ENCODE data around the gene BIK. TPM values are rescaled to one million over a fixed set of nuclear protein-coding genes. Genes with fewer than 3 reads are reported as not detected.

BIK gene
- total RNA-seq, 1 experiment from 2014 or later = 3.2 TPM

DNA sequence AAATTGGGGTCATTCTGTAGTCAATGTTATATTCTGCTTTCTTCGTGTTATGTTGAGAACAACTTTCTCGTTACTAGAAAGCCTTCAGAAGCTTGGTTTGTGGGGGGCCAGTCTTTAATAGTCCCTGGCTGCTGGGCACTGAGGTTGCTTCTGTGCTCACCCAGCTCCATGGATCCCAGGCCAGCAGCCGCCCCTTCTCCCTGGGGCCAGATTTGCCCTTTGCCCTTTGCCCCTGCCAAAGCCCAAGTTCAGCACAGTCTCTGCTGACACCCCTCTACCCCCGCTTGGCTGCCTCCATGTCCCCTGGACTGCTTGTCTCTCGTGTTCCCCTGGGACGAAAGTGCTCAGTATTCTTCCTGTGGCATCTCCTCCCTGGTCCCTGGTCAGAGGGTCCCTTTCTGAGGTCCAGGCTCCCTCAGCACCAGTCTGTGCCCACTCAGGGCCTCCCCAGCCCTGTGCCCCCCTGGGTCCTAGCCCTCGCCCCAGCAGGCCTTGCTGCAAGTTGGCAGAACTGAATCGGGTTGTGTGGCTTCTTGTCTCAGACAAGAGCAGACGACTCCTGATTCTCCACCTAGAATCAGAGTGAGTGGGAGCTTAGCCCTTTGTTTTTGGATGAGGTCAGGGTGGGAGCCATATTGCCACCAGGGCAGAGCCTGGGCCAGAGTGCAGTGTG lies 47.5 kb downstream of the BIK start:
- CTCF ChIA-PET = interaction anchor here (1.0 to 2.1 kb wide), 2 partner anchors 29 to 70 kb away, joined by 3 to 6 read pairs; partner anchors contain the start of gene TTLL12
- no peaks in the 10 kb centered on the region for H3K36me3 Mint-ChIP-seq
- ATAC-seq (no peak), DNase-seq (ENCODE audit: low spot score) (no peak)
- peaks cover 1% of the 10 kb centered on the region; the same call in 1 of the 2 replicates for H3K27me3 Mint-ChIP-seq (ENCODE audit: low read depth)
- H3K4me1 Mint-ChIP-seq = peaks cover 1% of the 10 kb centered on the region
- POLR2A ChIA-PET = interaction anchor here (0.8 kb wide), 1 partner anchor 37 kb away, joined by 3 read pairs; no protein-coding TSS in a partner anchor
- H3K9me3 Mint-ChIP-seq = no peaks in the 10 kb centered on the region
- TF ChIP-seq MAX (CRISPR knock-in tag; IDR thresholded peaks at IDR 0.05) (no peak), EMX1 (CRISPR knock-in tag; IDR thresholded peaks at IDR 0.05) (no peak), RORB (CRISPR knock-in tag; IDR thresholded peaks at IDR 0.05) (no peak), ZNF416 (CRISPR knock-in tag; IDR thresholded peaks at IDR 0.05) (no peak), ZNF232 (CRISPR knock-in tag; IDR thresholded peaks at IDR 0.05) (no peak), ZNF281 (CRISPR knock-in tag; IDR thresholded peaks at IDR 0.05) (no peak), SMAD4 (CRISPR knock-in tag; IDR thresholded peaks at IDR 0.05) (no peak), GRHL2 (CRISPR knock-in tag; IDR thresholded peaks at IDR 0.05; ENCODE audit: insufficient replicate concordance, severe bottlenecking) (no peak), JUN (CRISPR knock-in tag; IDR thresholded peaks at IDR 0.05) (no peak), ZNF423 (CRISPR knock-in tag; IDR thresholded peaks at IDR 0.05) (no peak)
- TF ChIP-seq, protein P1, sequence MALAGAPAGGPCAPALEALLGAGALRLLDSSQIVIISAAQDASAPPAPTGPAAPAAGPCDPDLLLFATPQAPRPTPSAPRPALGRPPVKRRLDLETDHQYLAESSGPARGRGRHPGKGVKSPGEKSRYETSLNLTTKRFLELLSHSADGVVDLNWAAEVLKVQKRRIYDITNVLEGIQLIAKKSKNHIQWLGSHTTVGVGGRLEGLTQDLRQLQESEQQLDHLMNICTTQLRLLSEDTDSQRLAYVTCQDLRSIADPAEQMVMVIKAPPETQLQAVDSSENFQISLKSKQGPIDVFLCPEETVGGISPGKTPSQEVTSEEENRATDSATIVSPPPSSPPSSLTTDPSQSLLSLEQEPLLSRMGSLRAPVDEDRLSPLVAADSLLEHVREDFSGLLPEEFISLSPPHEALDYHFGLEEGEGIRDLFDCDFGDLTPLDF (CRISPR knock-in tag; IDR thresholded peaks at IDR 0.05) = no peak
- TF ChIP-seq, protein P2, sequence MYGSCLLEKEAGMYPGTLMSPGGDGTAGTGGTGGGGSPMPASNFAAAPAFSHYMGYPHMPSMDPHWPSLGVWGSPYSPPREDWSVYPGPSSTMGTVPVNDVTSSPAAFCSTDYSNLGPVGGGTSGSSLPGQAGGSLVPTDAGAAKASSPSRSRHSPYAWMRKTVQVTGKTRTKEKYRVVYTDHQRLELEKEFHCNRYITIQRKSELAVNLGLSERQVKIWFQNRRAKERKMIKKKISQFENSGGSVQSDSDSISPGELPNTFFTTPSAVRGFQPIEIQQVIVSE (CRISPR knock-in tag; IDR thresholded peaks at IDR 0.05; ENCODE audit: borderline replicate concordance) = no peak
- H3K4me3 Mint-ChIP-seq = no peak overlapping the region
- peak overlapping the region; percentile 87; the same call in 1 of the 2 replicates for H3K27ac Mint-ChIP-seq

DNA sequence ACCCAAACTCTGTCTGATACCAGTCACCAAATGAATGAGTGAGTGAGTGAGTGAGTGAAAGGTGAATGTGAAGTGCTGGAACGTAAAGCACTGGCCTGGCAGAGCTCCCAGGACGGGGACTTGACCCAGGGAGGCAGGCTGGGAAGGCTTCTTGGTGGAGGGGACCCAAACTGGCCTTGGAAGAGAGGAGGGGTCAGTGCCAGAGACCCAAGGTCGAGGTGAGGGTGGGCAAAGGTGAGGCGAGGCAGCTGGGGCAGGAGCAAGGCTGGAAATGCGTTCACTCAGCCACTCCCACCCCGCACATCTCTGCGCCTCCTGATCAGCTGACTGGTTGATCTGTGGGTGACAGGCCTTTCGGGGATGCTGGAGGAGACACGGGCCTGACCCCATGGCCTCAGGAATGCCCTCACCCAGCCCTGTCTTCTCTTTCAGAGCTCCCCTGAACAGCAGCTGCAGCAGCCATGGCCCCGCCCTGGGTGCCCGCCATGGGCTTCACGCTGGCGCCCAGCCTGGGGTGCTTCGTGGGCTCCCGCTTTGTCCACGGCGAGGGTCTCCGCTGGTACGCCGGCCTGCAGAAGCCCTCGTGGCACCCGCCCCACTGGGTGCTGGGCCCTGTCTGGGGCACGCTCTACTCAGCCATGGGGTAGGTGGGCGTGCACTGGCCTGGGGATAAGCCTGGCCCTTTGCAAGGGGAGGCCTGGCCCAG lies 48.4 kb downstream of the BIK start:
- DNase-seq (ENCODE audit: low spot score) (no peak), ATAC-seq (no peak)
- Mint-ChIP-seq H3K4me3 (no peak overlapping the region), H3K36me3 (no peaks in the 10 kb centered on the region), H3K27me3 (ENCODE audit: low read depth) (no peaks in the 10 kb centered on the region), H3K9me3 (no peaks in the 10 kb centered on the region), H3K27ac (peak overlapping the region; percentile 87), H3K4me1 (no peaks in the 10 kb centered on the region)
- CTCF ChIA-PET = interaction anchor here (0.5 to 1.2 kb wide), 4 partner anchors 49 to 1501 kb away, joined by 3 to 4 read pairs (median 3); no protein-coding TSS in a partner anchor
- TF ChIP-seq GTF2I (CRISPR knock-in tag; conservative IDR thresholded peaks at IDR 0.05) = no peak
- no peak for TF ChIP-seq NR2C2 (CRISPR knock-in tag; IDR thresholded peaks at IDR 0.05)
- TF ChIP-seq, protein P3, sequence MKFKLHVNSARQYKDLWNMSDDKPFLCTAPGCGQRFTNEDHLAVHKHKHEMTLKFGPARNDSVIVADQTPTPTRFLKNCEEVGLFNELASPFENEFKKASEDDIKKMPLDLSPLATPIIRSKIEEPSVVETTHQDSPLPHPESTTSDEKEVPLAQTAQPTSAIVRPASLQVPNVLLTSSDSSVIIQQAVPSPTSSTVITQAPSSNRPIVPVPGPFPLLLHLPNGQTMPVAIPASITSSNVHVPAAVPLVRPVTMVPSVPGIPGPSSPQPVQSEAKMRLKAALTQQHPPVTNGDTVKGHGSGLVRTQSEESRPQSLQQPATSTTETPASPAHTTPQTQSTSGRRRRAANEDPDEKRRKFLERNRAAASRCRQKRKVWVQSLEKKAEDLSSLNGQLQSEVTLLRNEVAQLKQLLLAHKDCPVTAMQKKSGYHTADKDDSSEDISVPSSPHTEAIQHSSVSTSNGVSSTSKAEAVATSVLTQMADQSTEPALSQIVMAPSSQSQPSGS (CRISPR knock-in tag; IDR thresholded peaks at IDR 0.05; ENCODE audit: borderline replicate concordance, low read depth) = no peak
- TF ChIP-seq TEAD1 (CRISPR knock-in tag; IDR thresholded peaks at IDR 0.05) = no peak
- TF ChIP-seq USF2 (CRISPR knock-in tag; IDR thresholded peaks at IDR 0.05) = no peak
- no peak for TF ChIP-seq ZNF425 (CRISPR knock-in tag; conservative IDR thresholded peaks at IDR 0.05)
- TF ChIP-seq EMX1 (CRISPR knock-in tag; IDR thresholded peaks at IDR 0.05) = no peak
- TF ChIP-seq ZNF423 (CRISPR knock-in tag; IDR thresholded peaks at IDR 0.05) = no peak
- TF ChIP-seq, protein P4, sequence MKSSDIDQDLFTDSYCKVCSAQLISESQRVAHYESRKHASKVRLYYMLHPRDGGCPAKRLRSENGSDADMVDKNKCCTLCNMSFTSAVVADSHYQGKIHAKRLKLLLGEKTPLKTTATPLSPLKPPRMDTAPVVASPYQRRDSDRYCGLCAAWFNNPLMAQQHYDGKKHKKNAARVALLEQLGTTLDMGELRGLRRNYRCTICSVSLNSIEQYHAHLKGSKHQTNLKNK (CRISPR knock-in tag; IDR thresholded peaks at IDR 0.05) = no peak
- no peak for TF ChIP-seq ZNF138 (CRISPR knock-in tag; conservative IDR thresholded peaks at IDR 0.05)
- TF ChIP-seq MXD4 (CRISPR knock-in tag; IDR thresholded peaks at IDR 0.05; ENCODE audit: borderline replicate concordance) = no peak
- no peak for TF ChIP-seq NR3C1 (CRISPR knock-in tag; conservative IDR thresholded peaks at IDR 0.05; ENCODE audit: low read depth)
- POLR2A ChIA-PET = no interaction called here

Measured in WTC11 (cell line).